HL-60 (cell line): Measurements from ENCODE around the gene SETD3.

ENCODE experiments used
- CTCF ChIP-seq: IDR thresholded peaks from one replicate; pipeline ENCODE4 v1.5.1; 2011; ENCODE audit warnings: low read length, control low read depth, inconsistent platforms; ENCODE audit not compliant: insufficient read depth
- GABPA ChIP-seq: IDR thresholded peaks from 2 replicates; pipeline ENCODE4 v1.6.1; 2012; ENCODE audit warnings: low read depth
- POLR2AphosphoS5 ChIP-seq: IDR thresholded peaks from 2 replicates; pipeline ENCODE4 v1.6.1; 2012; ENCODE audit warnings: low read depth
- SPI1 ChIP-seq: IDR thresholded peaks from 2 replicates; pipeline ENCODE4 v1.6.1; 2012; ENCODE audit warnings: low read depth, mild to moderate bottlenecking, borderline replicate concordance

- TF ChIP-seq POLR2AphosphoS5 (no peak), CTCF (no peak), GABPA (no peak), SPI1 (no peak)
These were observed 22.3 kb upstream of the SETD3 start for GRCh38 chr14:99502989-99503421.
